Measurements from ENCODE around the gene NELL2.

Gene NELL2

GRCh38 chr12:44484862-44485261 is 391.3 kb downstream of the NELL2 start:
- no peaks in the 10 kb centered on the region for H3F3A ChIP-seq (ENCODE audit: control insufficient read depth, insufficient read depth)
- no peaks in the 10 kb centered on the region for H3K27me3 ChIP-seq (ENCODE audit: control insufficient read depth, low read length)
- H4K20me1 ChIP-seq (ENCODE audit: control insufficient read depth, insufficient read depth, low read depth, low read length): no peaks in the 10 kb centered on the region
- no peak overlapping the region for H3K4me2 ChIP-seq (ENCODE audit: low read length)
- no peak overlapping the region for H3K27ac ChIP-seq (ENCODE audit: low read depth, low read length)
- H3K4me3 ChIP-seq (ENCODE audit: low read length): no peak overlapping the region
- H3K9me3 ChIP-seq (ENCODE audit: control insufficient read depth, insufficient read depth, low read length): no peaks in the 10 kb centered on the region
- no peaks in the 10 kb centered on the region for H3K4me1 ChIP-seq (ENCODE audit: control insufficient read depth, low read length)
- H3K79me2 ChIP-seq (ENCODE audit: control insufficient read depth, low read length): no peaks in the 10 kb centered on the region
- H3K9me2 ChIP-seq (replicated peaks; ENCODE audit: control insufficient read depth, low read length): no peaks in the 10 kb centered on the region
- H3K36me3 ChIP-seq (ENCODE audit: control insufficient read depth, low read length): no peaks in the 10 kb centered on the region
- TF ChIP-seq CTCF (IDR thresholded peaks at IDR 0.05; ENCODE audit: low read depth, low read length, poor library complexity, severe bottlenecking) (no peak), EZH2phosphoT487 (IDR thresholded peaks at IDR 0.05; ENCODE audit: borderline replicate concordance, low read length) (no peak)

- Histone ChIP-seq H3K4me2 (ENCODE audit: low read length) (no peak overlapping the region), H3K4me3 (ENCODE audit: low read length) (no peak overlapping the region), H3K9me3 (ENCODE audit: control insufficient read depth, insufficient read depth, low read length) (peaks cover 23% of the 10 kb centered on the region), H3K27ac (ENCODE audit: low read depth, low read length) (no peak overlapping the region), H3K27me3 (ENCODE audit: control insufficient read depth, low read length) (no peaks in the 10 kb centered on the region), H3K4me1 (ENCODE audit: control insufficient read depth, low read length) (no peaks in the 10 kb centered on the region), H3K9me2 (replicated peaks; ENCODE audit: control insufficient read depth, low read length) (no peaks in the 10 kb centered on the region), H3K79me2 (ENCODE audit: control insufficient read depth, low read length) (no peaks in the 10 kb centered on the region), H4K20me1 (ENCODE audit: control insufficient read depth, insufficient read depth, low read depth, low read length) (no peaks in the 10 kb centered on the region), H3K36me3 (ENCODE audit: control insufficient read depth, low read length) (no peaks in the 10 kb centered on the region), H3F3A (ENCODE audit: control insufficient read depth, insufficient read depth) (no peaks in the 10 kb centered on the region)
- TF ChIP-seq CTCF (IDR thresholded peaks at IDR 0.05; ENCODE audit: low read depth, low read length, poor library complexity, severe bottlenecking): no peak
- TF ChIP-seq EZH2phosphoT487 (IDR thresholded peaks at IDR 0.05; ENCODE audit: borderline replicate concordance, low read length): no peak
Measured at GRCh38 chr12:44477331-44477980, 398.7 kb downstream of the NELL2 start.

- Histone ChIP-seq H3K4me1 (ENCODE audit: control insufficient read depth, low read length) (no peaks in the 10 kb centered on the region), H3K27ac (ENCODE audit: low read depth, low read length) (no peak overlapping the region), H3K79me2 (ENCODE audit: control insufficient read depth, low read length) (no peaks in the 10 kb centered on the region), H4K20me1 (ENCODE audit: control insufficient read depth, insufficient read depth, low read depth, low read length) (no peaks in the 10 kb centered on the region), H3F3A (ENCODE audit: control insufficient read depth, insufficient read depth) (no peaks in the 10 kb centered on the region), H3K4me2 (ENCODE audit: low read length) (no peak overlapping the region), H3K9me2 (replicated peaks; ENCODE audit: control insufficient read depth, low read length) (no peaks in the 10 kb centered on the region), H3K27me3 (ENCODE audit: control insufficient read depth, low read length) (no peaks in the 10 kb centered on the region), H3K9me3 (ENCODE audit: control insufficient read depth, insufficient read depth, low read length) (peaks cover 23% of the 10 kb centered on the region), H3K36me3 (ENCODE audit: control insufficient read depth, low read length) (no peaks in the 10 kb centered on the region), H3K4me3 (ENCODE audit: low read length) (no peak overlapping the region)
- TF ChIP-seq EZH2phosphoT487 (IDR thresholded peaks at IDR 0.05; ENCODE audit: borderline replicate concordance, low read length): no peak
- no peak for TF ChIP-seq CTCF (IDR thresholded peaks at IDR 0.05; ENCODE audit: low read depth, low read length, poor library complexity, severe bottlenecking)
Measured at GRCh38 chr12:44476683-44477082, 399.4 kb downstream of the NELL2 start.

Data from DOHH2 (cell line).